Measurements from ENCODE around the gene EXOSC10. TPM values are rescaled to one million over a fixed set of nuclear protein-coding genes. Genes with fewer than 3 reads are reported as not detected.

The EXOSC10 gene
- 99.6 and 105 TPM in 2 replicates for total RNA-seq

DNA sequence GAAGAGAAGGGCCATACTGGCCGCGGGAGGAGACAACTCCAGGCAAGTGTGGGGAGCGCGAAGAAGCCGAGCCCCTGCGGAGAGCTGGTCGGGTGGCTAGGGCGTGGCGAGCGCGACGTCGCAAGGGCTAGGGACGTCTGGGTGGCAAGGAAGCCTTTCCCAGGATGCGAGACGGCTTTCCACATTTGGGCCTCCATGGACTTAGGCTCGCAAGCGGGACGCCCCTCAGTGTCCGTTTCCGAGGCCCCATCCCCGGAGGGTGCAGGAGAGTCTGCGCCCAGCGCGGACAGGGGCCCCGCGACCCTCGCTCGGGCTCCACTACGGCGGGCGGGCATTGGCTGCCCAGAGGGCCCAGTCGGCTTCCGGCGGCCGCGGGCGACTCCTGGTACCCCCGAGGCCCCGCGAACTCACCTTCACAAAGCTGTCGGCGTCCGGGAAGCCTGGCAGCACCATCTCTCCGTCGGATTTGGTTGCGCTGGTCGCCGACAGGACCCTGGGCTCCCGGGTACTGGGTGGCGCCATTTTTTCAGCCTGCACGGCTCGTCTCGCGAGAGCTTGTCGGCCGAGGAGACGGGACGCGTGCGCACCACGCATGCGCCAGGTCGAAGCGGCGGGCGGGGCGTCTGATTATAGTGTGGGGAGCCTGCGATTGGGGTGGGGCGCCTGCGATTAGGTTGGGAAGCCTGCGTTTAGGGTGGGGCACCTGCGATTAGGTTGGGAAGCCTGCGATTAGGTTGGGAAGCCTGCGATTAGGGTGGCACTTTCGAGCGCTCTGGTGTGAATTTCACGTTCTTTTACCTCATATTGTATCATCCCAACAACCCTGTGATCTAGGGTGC, at the start of gene EXOSC10:
Gene EXOSC10, minus strand, starts transcription at position 560 of the 839 bp plus-strand sequence. Its CDS starts 38 bp downstream, at position 522.

GRCh38 chr1:11059968-11060830, 39.5 kb downstream of the EXOSC10 start, which contains the start of gene SRM:
SRM (minus strand) TSS chr1:11060018; CDS start chr1:11059943, 75 bp downstream.

GRCh38 chr1:11046625-11047365, 52.9 kb downstream of the EXOSC10 start, which contains the start of gene MASP2:
MASP2 (minus strand) TSS chr1:11047239; CDS start chr1:11047207, 32 bp downstream.

Other genes starting within 250 kb of the EXOSC10 start
- gene TARDBP, start 87.2 kb downstream of the EXOSC10 start, total RNA-seq = 124 and 141 TPM in 2 replicates
- gene MASP2, start 52.6 kb downstream of the EXOSC10 start, total RNA-seq = 0.07 TPM in 1 of 2 replicates, not detected in the other
- 39.8 and 42.6 TPM in 2 replicates for gene SRM, start 39.9 kb downstream of the EXOSC10 start, total RNA-seq
- gene ANGPTL7, start 89.5 kb upstream of the EXOSC10 start, total RNA-seq = not detected in 2 replicates
- gene MTOR, start 162.7 kb upstream of the EXOSC10 start, total RNA-seq = 54.0 and 65.8 TPM in 2 replicates
- gene UBIAD1, start 173.3 kb upstream of the EXOSC10 start, total RNA-seq = 10.0 and 12.6 TPM in 2 replicates